HG03196 (cell line): Measurements from ENCODE around the gene POLR1D.
"Not testable (repeated sequence)": the region's sequence is repeated elsewhere in the genome, so short reads cannot be mapped to it uniquely, and the experiment has no call there.

Source experiments
- ATAC-seq: cut with Tn5 transposase; IDR thresholded peaks from one replicate; pipeline ENCODE4 v1.9.1; 2021; ENCODE audit not compliant: unreplicated experiment

The POLR1D gene

GRCh38 chr13:27613628-27614027 lies 8.1 kb upstream of the POLR1D start:
- no peak for ATAC-seq

DNA sequence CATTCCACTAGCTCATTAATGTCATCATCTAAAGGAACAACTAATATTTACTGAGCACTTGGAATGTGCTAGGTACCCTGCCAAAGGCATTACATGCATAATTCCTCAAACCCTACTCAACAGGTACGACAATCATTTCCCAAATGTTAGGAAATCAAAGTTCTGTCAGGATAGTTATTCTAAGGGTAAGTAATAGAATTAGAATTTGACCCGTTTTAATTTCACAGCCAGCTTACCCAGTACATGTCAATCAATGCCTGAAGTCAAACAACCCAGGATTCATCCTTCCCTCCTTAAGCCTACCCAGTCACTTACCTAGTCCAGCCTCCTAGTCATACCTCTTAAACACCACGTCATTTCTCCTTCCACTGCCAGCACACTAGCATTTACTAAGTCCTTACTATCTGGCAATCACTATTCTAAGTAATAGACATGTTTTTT lies 3.8 kb upstream of the POLR1D start:
- ATAC-seq, result no peak

DNA sequence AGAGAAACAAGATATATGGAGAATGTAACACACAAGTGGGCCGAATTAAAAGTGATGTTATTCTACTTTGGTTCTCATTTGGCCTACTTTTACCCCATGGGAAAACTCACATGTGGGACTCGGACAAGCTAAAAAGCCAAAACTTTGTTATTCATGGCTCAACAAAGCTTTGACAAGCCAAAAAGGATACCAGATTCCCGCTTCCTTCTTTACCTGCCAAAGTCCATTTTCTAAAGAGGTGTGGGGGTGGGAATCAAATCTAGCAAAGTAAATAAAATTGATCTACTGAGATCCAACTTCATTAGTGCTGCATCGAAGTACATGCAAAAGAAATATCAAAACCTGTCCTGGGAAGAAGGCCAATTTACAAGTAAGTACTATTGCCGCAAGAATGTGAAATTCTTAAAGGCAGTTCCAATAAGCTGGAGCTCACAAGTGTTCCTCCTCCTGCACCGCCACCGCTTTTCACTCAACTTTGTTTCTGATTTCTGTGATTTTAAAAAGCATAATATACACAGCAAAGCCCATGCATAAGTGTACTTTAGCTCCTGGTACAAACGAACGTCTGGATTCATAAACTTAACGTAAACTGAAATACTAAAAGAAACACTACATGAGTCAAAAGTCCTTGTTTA lies 2.5 kb upstream of the POLR1D start:
- ATAC-seq, result no peak

DNA sequence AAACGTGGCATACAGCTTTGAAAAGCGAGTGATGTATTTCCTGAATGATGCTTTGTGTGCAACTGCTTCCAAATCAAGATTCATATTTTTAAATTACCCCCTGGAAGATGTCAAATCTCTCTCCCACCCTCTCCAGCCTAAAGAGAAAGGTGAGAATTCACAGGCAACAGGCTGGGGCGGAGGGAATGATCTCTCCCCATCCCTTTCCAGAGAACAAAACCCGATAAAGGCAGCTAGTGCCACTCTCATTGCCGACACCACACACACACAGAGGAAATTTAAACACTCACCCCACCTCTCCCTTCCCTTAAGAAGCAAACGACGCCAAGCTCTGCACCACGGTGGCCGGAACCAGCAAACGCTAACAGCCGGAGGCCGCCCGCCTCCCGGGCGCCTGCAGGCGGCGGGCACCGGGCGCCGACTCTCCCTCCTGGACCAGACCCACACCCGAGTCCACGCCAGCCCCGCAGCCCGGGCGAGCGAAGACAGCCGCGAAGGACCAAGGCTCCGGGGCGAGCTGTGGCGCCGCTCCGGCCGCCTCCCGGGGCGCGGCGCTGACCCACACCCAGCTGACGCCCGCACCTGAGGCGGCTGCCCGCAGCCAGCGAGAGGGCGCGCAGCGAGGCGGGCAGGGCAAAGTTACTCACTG lies 1.8 kb upstream of the POLR1D start:
- peak; percentile 27 for ATAC-seq

DNA sequence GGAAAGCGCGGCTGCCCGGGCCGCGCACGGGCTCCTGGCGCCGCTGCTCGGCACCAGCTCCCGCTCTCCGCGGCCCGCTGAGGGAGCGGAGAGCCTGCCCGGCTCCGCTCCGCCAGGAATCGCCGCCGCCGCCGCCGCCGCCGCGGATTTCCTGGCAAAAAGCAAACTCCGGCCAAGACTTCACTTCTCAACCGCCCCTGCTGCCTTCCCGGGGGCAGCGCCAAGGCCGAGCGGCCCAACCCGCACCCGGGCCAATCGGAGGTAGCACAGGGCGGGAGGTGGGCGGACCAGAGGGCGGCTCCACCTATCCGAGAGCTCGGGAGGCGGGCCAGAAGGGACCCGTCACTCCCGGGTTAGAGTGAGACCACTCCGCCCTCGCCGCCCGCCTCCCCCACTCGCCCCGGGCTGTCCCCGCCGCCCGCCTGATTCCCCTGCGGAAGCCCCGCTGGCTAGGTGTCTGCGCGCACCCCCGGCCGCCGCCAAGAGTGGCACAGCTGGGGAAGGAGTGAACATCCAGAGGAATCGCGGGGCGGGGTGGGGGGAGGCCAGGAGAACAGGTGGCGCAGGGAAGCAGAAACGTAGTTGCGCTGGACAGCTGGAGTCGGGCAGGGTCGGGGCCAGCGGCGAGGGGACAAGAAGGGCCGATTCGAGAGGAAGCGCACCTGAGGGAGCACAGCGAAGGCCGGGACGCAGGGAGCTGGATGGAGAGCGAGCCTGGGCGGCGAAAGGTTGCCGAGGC lies 1.1 kb upstream of the POLR1D start, which contains the start of gene LNX2:
Gene LNX2, minus strand, starts transcription at position 153 of the 739 bp plus-strand sequence. CDS start 38,826 bp downstream, outside the sequence.
- ATAC-seq, result peak; percentile 90

DNA sequence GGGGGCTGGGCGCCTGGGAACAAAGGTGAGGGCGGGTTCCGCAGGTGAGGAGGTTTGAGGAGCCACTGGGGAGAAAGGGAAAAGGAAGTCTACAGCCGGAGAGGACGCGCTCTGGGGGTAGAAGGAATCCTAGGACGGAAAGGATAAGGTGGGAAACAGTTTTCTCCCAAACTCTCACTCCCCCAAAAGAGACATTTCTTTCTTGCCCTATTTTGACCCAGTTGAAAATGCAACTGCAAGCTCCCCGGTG lies 651 bp upstream of the POLR1D start:
- no peak for ATAC-seq

GRCh38 chr13:27622102-27622820 lies 569 bp downstream of the POLR1D start:
- no peak for ATAC-seq

DNA sequence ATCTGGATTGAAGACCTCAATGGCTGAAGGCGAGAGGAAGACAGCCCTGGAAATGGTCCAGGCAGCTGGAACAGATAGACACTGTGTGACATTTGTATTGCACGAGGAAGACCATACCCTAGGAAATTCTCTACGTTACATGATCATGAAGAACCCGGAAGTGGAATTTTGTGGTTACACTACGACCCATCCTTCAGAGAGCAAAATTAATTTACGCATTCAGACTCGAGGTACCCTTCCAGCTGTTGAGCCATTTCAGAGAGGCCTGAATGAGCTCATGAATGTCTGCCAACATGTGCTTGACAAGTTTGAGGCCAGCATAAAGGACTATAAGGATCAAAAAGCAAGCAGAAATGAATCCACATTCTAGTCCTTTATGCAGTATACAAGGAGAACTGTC lies 1.2 kb downstream of the POLR1D start:
- no peak for ATAC-seq

GRCh38 chr13:27624071-27624470 lies 2.4 kb downstream of the POLR1D start:
- no peak for ATAC-seq

- ATAC-seq, result no peak
Measured at GRCh38 chr13:27625839-27626238, 4.1 kb downstream of the POLR1D start.

- ATAC-seq, result no peak
Measured at GRCh38 chr13:27627380-27627779, 5.7 kb downstream of the POLR1D start.

DNA sequence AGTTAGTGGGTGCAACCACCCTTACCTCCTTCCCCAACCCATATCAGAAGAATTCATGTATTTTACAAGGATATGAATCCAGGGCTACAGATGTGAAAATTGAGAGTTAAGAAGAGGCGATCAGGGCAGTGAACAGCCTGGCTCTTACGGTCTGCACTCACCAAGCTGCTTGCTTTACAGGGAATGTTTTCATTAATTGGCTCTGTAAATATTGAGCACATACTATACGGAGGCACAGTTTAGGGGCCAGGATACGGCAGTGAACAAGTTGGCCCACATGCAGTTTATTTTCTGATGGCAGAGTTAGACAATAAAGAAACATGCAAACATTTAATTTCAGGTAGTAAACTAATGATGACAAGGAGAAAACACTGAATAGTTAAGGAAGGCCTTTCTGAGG lies 6.4 kb downstream of the POLR1D start:
- ATAC-seq, result no peak

DNA sequence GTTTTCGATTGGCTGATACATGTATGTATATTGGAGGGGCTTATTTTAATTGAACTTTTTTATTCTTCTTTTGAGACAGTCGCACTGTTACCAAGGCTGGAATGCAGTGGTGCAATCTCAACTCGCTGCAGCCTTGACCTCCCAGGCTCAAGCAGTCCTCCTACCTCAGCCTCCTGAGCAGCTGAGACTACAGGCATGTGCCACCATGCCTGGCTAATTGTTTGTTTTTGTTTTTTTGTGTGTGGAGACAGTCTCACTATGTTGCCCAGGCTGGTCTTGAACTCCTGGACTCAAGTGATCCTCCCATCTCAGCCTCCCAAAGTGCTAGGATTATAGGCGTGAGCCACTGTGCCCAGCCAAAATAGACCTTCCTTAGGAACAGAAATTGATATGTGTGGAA lies 7.1 kb downstream of the POLR1D start:
- not testable (repeated sequence) for ATAC-seq

- no peak for ATAC-seq
Measured at GRCh38 chr13:27631156-27631555, 9.5 kb downstream of the POLR1D start.

GRCh38 chr13:27631665-27632064 lies 10.0 kb downstream of the POLR1D start:
- no peak for ATAC-seq

DNA sequence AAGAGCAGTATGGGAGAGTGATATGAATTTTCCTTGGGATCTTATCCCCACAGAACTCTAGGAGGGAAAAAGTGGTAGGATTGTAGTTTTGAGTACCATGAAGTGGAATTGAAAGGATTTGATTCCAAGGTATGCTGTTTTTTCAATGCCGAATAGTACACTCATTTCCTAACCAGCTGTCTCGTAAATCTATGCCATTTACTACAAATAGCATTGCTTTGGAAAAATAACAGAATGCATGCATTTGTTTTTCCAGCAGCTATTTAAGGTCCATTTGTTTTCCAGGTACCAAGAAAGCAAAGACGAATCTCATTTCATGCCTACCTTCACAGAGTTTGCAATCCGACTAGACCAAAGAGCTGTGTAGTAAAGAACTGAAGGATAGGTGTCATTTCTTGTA lies 10.5 kb downstream of the POLR1D start:
- ATAC-seq, result no peak

DNA sequence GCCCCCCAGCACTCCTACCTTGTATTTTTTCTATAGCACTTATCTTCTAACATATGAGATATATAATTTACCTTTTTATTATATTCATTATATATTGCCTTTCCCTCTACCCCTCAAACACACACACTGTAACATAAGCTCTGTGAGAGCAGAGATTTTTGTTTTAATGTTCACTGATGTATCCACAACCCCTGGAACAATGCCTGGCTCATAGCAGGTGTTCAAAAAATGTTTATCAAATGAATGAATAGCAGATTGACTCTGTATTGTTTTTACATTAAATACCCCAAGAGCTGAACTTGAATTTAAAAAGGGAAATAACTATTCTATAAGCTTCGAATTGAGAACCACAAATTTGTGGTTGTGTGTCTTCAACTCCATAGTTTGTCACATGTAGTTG lies 11.0 kb downstream of the POLR1D start:
- ATAC-seq, result no peak

DNA sequence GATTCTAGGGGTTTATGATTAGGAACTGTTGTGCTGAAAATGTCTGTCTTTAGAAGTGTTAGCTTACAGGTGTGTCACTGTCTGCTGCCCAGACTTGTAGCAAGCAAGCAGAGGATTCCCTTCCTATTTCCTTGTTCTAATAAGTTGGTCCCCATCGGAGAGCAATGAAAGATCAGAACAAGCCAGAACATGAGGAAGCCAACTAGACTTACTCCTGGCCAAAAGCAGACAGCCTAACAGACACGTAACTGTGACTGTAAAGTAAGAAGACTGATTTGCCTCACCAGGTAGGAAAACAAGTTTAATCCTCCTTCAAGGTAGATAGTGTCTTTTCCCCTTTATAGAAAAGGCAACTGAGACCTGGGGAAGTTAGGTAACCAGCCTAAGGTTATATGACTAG lies 12.5 kb downstream of the POLR1D start:
- ATAC-seq, result no peak

DNA sequence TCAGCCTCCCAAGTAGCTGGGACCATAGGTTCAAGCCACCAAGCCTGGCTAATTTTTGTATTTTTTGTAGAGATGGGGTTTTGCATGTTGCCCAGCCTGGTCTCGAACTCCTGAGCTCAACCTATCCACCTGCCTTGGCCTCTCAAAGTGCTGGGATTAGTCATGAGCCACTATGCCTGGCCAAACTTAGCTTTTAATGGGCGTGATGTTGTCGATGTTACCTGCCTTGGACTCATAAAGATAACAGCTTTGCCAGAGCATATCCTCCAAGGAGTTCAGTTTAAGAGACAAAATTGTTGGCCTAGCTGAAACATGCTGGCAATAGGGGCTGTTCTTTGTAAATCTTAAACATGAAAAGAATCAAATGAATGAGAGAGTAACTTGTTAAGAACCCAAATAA lies 13.1 kb downstream of the POLR1D start:
- no peak for ATAC-seq

- ATAC-seq, result no peak
Measured at GRCh38 chr13:27635266-27635665, 13.6 kb downstream of the POLR1D start.

DNA sequence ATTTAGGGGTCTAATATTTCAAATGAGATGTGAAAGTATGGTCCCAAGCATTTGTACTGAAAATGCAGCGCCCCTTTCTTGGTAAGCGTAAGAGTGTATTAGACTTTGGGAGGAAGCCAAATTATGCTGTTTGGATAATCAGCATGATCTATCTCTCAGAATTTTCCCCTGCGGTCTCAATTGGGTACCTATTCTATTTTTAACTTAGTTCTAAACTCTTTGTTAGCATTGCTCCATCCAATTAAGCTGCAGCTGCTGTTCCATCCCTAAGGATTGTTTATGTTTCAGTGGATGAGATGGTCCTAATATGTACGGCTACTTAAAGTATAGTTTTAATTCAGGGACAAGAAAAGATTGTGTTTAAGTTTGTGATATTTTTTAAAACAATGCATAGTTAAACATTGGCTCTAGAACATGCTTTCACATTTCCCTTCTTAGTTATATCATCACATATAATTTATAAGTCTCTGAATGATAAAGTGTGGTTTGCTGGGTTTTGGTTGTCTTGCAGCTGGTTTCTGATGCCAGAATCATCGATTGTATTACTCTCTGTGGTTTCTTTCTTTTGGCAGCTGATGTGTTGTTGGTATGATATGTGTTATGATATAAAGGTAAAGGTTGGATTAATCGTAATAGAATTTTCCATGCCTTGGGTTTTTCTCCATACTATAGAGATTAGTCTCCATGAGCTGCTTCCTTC lies 15.0 kb downstream of the POLR1D start:
- ATAC-seq, result no peak
